ENCODE measurements around the gene M1AP.

DNA sequence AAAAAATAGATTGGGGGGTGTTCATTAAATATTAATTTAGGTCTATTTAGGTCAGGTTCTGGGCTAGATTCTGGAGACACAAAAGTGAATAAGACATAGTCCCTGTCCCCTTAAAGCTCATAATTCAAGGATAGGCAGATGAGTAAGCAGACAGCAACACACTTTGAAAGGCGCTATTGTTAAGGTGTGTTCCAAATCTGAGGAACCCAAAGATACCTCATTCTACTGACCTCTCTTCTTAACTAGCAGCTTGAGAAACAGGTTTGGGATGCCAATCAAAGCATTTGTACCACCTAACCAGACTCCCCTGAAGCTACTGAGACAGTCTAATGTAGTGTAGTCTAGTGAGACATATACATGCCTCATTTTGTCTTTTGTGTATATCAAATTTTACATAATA, 40.8 kb upstream of the M1AP start:
- TF ChIP-seq, protein P1, sequence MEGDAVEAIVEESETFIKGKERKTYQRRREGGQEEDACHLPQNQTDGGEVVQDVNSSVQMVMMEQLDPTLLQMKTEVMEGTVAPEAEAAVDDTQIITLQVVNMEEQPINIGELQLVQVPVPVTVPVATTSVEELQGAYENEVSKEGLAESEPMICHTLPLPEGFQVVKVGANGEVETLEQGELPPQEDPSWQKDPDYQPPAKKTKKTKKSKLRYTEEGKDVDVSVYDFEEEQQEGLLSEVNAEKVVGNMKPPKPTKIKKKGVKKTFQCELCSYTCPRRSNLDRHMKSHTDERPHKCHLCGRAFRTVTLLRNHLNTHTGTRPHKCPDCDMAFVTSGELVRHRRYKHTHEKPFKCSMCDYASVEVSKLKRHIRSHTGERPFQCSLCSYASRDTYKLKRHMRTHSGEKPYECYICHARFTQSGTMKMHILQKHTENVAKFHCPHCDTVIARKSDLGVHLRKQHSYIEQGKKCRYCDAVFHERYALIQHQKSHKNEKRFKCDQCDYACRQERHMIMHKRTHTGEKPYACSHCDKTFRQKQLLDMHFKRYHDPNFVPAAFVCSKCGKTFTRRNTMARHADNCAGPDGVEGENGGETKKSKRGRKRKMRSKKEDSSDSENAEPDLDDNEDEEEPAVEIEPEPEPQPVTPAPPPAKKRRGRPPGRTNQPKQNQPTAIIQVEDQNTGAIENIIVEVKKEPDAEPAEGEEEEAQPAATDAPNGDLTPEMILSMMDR (IDR thresholded peaks at IDR 0.05): no peak
- no peak for TF ChIP-seq POLR2A (IDR thresholded peaks at IDR 0.05)

Data from Peyer's patch (tissue), 4 donors.